ENCODE results near the gene BLTP1.
"Not testable (repeated sequence)": the region's sequence is repeated elsewhere in the genome, so short reads cannot be mapped to it uniquely, and the experiment has no call there.

BLTP1 gene, protein sequence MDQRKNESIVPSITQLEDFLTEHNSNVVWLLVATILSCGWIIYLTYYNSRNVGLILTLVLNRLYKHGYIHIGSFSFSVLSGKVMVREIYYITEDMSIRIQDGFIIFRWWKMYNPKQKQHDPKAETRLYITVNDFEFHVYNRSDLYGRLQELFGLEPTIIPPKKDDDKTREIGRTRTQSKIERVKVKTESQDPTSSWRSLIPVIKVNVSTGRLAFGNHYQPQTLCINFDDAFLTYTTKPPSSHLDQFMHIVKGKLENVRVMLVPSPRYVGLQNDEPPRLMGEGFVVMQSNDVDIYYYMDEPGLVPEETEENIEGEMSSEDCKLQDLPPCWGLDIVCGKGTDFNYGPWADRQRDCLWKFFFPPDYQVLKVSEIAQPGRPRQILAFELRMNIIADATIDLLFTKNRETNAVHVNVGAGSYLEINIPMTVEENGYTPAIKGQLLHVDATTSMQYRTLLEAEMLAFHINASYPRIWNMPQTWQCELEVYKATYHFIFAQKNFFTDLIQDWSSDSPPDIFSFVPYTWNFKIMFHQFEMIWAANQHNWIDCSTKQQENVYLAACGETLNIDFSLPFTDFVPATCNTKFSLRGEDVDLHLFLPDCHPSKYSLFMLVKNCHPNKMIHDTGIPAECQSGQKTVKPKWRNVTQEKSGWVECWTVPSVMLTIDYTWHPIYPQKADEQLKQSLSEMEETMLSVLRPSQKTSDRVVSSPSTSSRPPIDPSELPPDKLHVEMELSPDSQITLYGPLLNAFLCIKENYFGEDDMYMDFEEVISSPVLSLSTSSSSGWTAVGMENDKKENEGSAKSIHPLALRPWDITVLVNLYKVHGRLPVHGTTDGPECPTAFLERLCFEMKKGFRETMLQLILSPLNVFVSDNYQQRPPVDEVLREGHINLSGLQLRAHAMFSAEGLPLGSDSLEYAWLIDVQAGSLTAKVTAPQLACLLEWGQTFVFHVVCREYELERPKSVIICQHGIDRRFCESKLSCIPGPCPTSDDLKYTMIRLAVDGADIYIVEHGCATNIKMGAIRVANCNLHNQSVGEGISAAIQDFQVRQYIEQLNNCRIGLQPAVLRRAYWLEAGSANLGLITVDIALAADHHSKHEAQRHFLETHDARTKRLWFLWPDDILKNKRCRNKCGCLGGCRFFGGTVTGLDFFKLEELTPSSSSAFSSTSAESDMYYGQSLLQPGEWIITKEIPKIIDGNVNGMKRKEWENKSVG (N-terminal part only)

GRCh38 chr4:122151982-122152710 lies at the start of gene BLTP1:
TSS of gene BLTP1 (plus strand) at chr4:122152331. CDS start at chr4:122170648, 18,317 bp downstream.
- in situ Hi-C loops (cut with HindIII; ENCODE audit: low pct_unique_long_range_greater_than_20kb, low sequenced_read_pairs) = no loop called here
- DNase-seq (ENCODE audit: low read depth in 1 of 2, low spot score in 1 of 2) = peak; percentile 80 to 81
- no peak for TF ChIP-seq JUND (IDR thresholded peaks at IDR 0.05; ENCODE audit: low read depth)

GRCh38 chr4:122104184-122104583 lies 47.9 kb upstream of the BLTP1 start:
- in situ Hi-C loops (cut with HindIII; ENCODE audit: low pct_unique_long_range_greater_than_20kb, low sequenced_read_pairs) = no loop called here
- no peak for TF ChIP-seq JUND (IDR thresholded peaks at IDR 0.05; ENCODE audit: low read depth)
- peak in 1 of 2 experiments; percentile 1 for DNase-seq (ENCODE audit: low read depth in 1 of 2, low spot score in 1 of 2)

DNA sequence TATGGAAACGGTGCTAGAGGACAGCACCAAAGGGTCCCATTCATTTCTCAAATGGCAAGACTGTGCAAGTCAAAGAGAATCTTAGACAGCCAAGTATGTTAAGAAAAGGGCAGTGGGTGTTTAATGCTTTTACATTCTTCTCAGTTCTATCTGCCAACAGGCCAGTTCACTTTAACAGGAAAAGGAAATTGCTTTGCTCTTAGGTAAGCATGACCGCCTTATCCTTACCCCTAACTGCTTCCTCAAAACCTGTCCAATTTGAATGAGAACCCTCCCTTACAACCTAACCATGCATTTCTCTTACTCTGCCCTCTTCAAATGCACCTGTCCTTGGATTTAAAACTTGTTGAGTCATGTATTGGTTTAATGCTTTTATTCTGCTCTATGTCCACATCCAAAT lies 44.5 kb upstream of the BLTP1 start:
- no peak for TF ChIP-seq JUND (IDR thresholded peaks at IDR 0.05; ENCODE audit: low read depth)
- in situ Hi-C loops (cut with HindIII; ENCODE audit: low pct_unique_long_range_greater_than_20kb, low sequenced_read_pairs) = no loop called here
- DNase-seq (ENCODE audit: low read depth in 1 of 2, low spot score in 1 of 2) = no peak

DNA sequence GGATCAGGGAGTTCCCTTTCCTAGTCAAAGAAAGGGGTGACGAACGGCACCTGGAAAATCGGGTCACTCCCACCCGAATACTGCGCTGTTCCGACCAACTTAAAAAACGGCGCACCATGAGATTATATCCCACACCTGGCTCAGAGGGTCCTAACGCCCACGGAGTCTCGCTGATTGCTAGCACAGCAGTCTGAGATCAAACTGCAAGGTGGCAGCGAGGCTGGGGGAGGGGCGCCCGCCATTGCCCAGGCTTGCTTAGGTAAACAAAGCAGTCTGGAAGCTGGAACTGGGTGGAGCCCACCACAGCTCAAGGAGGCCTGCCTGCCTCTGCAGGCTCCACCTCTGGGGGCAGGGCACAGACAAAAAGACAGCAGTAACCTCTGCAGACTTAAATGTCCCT lies 41.8 kb upstream of the BLTP1 start:
- DNase-seq (ENCODE audit: low read depth in 1 of 2, low spot score in 1 of 2) = peak in 1 of 2 experiments; percentile 24
- in situ Hi-C loops (cut with HindIII; ENCODE audit: low pct_unique_long_range_greater_than_20kb, low sequenced_read_pairs) = not testable (repeated sequence)

- no peak for TF ChIP-seq JUND (IDR thresholded peaks at IDR 0.05; ENCODE audit: low read depth)
- DNase-seq (ENCODE audit: low read depth in 1 of 2, low spot score in 1 of 2) = no peak
- in situ Hi-C loops (cut with HindIII; ENCODE audit: low pct_unique_long_range_greater_than_20kb, low sequenced_read_pairs) = no loop called here
Observed at GRCh38 chr4:122117743-122118142, 34.4 kb upstream of the BLTP1 start.

GRCh38 chr4:122118243-122118642 lies 33.9 kb upstream of the BLTP1 start:
- in situ Hi-C loops (cut with HindIII; ENCODE audit: low pct_unique_long_range_greater_than_20kb, low sequenced_read_pairs) = no loop called here
- no peak for DNase-seq (ENCODE audit: low read depth in 1 of 2, low spot score in 1 of 2)
- TF ChIP-seq JUND (IDR thresholded peaks at IDR 0.05; ENCODE audit: low read depth) = no peak

GRCh38 chr4:122119739-122120138 lies 32.4 kb upstream of the BLTP1 start:
- no peak for DNase-seq (ENCODE audit: low read depth in 1 of 2, low spot score in 1 of 2)
- no peak for TF ChIP-seq JUND (IDR thresholded peaks at IDR 0.05; ENCODE audit: low read depth)
- in situ Hi-C loops (cut with HindIII; ENCODE audit: low pct_unique_long_range_greater_than_20kb, low sequenced_read_pairs) = no loop called here

DNA sequence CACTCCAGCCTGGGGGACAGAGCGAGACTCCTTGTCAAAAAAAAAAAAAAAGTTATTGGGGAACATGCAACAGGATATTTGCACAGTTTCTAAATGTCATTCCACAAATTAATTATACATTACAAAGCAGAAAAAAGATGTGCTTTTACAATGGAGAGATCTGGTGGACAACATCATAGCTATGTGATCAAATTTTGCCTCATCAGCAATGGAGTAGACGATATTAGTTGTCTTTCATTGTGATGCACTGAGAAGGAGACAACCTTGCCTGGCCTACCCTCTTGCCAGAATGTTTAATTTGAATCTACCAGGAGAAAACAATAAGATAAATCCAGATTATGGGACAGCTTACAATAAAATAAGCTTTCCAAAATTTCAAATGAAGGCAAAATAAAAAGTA lies 30.5 kb upstream of the BLTP1 start:
- in situ Hi-C loops (cut with HindIII; ENCODE audit: low pct_unique_long_range_greater_than_20kb, low sequenced_read_pairs) = no loop called here
- TF ChIP-seq JUND (IDR thresholded peaks at IDR 0.05; ENCODE audit: low read depth) = no peak
- no peak for DNase-seq (ENCODE audit: low read depth in 1 of 2, low spot score in 1 of 2)

DNA sequence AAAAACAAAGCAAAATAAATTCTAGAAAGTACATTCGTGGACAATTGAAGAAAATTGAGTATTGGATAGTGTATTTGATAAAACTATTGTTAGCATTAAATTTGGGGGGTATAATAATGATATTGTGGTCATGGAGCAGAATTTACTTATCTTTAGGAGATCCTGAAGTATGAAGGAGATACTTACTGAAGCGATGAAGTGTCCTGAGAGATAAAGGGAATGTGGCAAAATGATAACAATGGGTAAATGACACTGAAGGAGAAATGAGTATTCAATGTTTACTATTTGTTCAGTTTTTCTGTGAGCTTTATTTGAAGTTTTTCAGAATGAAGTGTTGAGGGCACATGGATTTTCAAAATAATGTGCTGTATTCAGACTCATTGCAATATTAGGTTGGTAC lies 30.0 kb upstream of the BLTP1 start:
- in situ Hi-C loops (cut with HindIII; ENCODE audit: low pct_unique_long_range_greater_than_20kb, low sequenced_read_pairs) = no loop called here
- no peak for DNase-seq (ENCODE audit: low read depth in 1 of 2, low spot score in 1 of 2)
- TF ChIP-seq JUND (IDR thresholded peaks at IDR 0.05; ENCODE audit: low read depth) = no peak

DNA sequence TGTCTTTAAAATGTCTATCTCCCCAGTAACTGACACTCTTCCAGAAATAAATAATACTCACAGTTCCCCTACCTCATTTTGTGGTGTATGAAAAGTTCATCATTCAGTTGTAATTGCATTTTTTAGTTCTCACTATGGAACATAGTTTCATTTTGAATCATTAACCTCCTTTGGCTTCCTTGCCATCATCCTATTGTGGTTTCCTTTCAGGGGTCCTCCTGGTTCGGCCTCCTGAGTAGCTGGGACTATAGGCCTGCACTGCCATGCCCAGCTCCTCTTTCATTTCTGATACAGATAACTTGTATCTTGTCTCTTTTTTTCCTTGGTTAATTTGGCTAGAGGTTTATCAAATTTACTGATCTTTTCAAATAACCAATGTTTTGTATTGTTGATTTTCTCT lies 23.1 kb upstream of the BLTP1 start:
- DNase-seq (ENCODE audit: low read depth in 1 of 2, low spot score in 1 of 2) = no peak
- in situ Hi-C loops (cut with HindIII; ENCODE audit: low pct_unique_long_range_greater_than_20kb, low sequenced_read_pairs) = no loop called here
- TF ChIP-seq JUND (IDR thresholded peaks at IDR 0.05; ENCODE audit: low read depth) = no peak

- TF ChIP-seq JUND (IDR thresholded peaks at IDR 0.05; ENCODE audit: low read depth) = no peak
- in situ Hi-C loops (cut with HindIII; ENCODE audit: low pct_unique_long_range_greater_than_20kb, low sequenced_read_pairs) = no loop called here
- DNase-seq (ENCODE audit: low read depth in 1 of 2, low spot score in 1 of 2) = no peak
Observed at GRCh38 chr4:122131562-122132157, 20.5 kb upstream of the BLTP1 start.

- no peak for DNase-seq (ENCODE audit: low read depth in 1 of 2, low spot score in 1 of 2)
- in situ Hi-C loops (cut with HindIII; ENCODE audit: low pct_unique_long_range_greater_than_20kb, low sequenced_read_pairs) = no loop called here
- no peak for TF ChIP-seq JUND (IDR thresholded peaks at IDR 0.05; ENCODE audit: low read depth)
Observed at GRCh38 chr4:122132891-122133290, 19.2 kb upstream of the BLTP1 start.
